Ramos (cell line): ENCODE data around the gene TP53AIP1.
"Not testable (repeated sequence)": the region's sequence is repeated elsewhere in the genome, so short reads cannot be mapped to it uniquely, and the experiment has no call there.

ENCODE experiments used
- in situ Hi-C: fragments of 300-500 bp; cut with MboI; formaldehyde crosslinking; loops from one replicate; pipeline ENCODE4 v1.14.3; 2022; ENCODE audit warnings: low sequenced_read_pairs; ENCODE audit not compliant: unreplicated experiment

Gene TP53AIP1

GRCh38 chr11:128927108-128927461, 15.6 kb downstream of the TP53AIP1 start:
- in situ Hi-C loops, result no loop called here

DNA sequence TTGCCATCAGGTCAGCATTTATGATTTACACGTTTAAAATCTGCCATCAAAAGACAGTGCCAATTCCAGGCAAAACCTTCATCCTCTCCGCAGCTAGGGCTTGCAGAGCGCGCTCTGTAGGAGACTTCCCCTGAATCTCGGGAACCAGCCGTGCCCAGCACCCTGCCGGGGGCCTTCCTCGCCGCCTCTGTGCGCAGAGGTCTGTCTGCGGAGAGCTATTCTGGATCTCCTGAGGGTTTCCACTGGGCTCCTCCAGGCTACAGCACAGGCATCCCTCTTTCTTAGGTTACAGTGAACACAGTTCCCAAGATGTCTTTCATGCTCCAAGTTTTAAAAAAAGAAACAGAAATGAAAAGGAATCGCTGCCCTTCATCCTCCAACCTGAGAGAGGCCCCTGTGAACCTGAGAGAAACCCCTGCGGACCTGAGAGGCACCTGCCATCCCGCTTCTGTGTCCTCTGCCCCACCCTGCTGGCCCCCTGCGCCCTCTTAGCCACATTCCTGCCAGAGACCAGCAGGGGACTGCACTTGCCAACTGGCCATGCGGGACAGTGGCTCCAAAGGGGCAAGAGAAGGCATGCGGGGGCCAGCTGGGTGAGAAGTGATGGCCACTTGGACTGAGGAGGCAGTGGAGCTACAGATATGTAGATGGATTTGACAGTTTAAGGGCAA, 16.1 kb downstream of the TP53AIP1 start:
- in situ Hi-C loops, result no loop called here

- in situ Hi-C loops, result no loop called here
Measured at GRCh38 chr11:128926000-128926399, 16.7 kb downstream of the TP53AIP1 start.

DNA sequence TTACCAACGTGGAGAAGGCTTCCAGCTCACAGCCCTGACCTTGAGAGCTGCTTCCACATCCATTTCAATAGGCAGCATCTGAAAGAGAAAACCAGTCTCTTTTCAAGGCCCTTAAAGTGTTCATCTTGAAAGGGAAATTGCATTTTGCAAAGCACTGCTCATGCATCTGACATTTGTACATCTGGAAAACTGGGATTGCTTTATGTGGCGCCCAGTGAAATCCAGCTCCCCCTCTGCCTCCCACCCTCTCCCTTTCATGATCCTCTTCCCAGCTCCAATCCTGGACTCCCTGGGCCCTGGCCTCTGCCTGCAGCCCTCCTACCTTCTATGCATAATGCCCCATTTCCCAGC, 17.4 kb downstream of the TP53AIP1 start:
- in situ Hi-C loops, result no loop called here

DNA sequence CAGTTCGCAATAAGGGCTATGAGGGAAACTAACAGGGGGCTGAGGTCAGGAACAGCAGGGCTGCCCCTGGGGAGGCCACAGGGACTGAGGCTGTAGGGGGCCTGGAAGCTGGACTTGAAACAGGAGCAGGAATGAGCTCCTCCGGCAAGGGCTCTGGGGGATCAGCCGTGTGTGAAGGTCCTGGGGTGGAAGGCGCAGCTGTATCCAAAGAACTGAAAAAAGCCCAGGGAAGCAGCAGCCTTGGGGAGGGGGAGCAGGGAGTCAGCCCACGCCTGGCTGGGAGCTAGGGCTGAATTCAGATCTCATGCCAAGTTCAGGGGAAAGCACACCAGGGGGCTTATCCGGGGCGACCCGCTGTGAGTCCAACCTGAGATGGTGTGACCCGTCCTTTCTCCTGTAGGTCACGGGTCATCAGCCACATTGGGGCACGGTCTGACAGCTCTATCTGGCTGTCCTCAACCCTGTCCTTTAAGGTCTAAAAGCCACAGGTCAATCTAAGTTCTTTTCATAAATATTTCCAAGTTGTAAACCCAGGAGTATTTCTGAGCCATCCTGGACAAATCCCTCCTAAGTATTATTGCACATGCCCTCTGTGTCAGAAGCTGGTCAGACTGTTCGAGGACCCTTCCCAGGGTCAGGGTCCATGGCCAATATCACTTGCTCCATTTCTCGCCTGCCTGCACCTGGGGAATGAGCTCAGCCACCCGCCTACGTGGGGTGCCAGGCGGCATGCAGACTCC, 18.0 kb downstream of the TP53AIP1 start:
- in situ Hi-C loops, result no loop called here

DNA sequence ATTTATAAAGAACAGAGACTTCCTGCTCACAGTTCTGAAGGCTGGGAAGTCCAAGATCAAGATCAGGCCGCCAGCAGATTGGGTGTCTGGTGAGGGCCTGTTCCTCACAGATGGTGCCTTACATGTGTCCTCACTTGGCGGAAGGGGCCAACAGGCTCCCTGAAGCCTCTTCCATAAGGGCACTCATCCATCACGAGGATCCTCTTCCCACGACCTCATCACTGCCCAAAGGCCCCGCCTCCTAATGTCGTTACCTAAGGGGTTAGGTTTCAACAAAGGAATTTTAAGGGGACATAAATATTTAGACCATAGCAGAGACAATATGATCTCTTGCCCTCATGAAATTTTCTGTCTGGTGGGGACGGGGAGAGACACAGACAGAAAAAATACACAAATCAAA, 18.6 kb downstream of the TP53AIP1 start:
- in situ Hi-C loops, result no loop called here

- in situ Hi-C loops, result no loop called here
Measured at GRCh38 chr11:128921793-128922192, 20.9 kb downstream of the TP53AIP1 start.

DNA sequence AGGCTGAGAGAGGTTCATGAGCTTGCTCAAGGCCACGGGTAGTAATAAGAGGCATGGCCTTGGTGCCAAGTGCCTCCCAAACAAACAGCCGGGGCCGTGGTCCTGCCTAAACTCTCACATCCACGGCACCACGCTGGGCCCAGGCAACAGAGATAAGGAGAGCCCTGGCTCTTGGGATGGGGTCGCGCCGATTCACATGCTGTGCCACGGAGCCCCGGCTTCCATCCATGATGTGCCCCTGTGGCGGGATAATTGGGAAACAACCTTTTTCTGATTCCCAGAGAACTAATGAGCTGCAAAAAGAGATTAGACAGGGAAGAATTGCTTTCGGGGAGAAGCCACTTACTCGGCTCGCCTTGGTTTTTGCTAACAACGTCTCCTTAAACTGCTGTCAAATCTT, 22.0 kb downstream of the TP53AIP1 start:
- in situ Hi-C loops, result no loop called here

- in situ Hi-C loops, result not testable (repeated sequence)
Measured at GRCh38 chr11:128919635-128920034, 23.0 kb downstream of the TP53AIP1 start.

- in situ Hi-C loops, result no loop called here
Measured at GRCh38 chr11:128919216-128919615, 23.5 kb downstream of the TP53AIP1 start.

DNA sequence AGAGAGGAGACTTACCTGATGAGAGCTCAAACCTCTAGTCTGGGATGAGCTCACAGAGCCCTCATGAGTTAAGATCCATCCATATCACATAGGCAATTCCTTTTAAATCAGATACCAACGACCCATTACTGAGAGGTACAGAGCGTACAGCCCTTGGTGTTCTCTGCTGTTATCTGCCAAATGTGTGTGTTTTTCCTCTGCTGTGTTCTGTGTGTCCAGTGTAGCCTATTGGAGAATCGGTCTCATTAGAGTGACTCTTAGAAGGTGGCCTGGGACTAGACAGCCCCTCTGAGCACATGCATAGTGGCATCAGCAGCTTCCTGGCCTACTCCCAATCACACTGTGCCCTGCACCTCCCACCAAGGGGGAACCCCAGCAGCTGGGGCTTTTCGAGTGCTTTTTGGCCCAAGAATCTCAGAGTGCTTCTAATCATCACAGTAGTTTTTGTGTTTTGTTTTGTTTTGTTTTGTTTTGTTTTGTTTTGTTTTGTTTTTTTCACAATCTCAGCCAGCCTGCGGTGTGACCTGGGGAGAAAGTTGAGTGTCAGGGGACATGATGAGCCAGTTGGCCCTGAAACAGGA, 25.4 kb downstream of the TP53AIP1 start:
- in situ Hi-C loops, result no loop called here

- in situ Hi-C loops, result no loop called here
Measured at GRCh38 chr11:128916681-128917080, 26.0 kb downstream of the TP53AIP1 start.

- in situ Hi-C loops, result no loop called here
Measured at GRCh38 chr11:128916037-128916572, 26.6 kb downstream of the TP53AIP1 start.

DNA sequence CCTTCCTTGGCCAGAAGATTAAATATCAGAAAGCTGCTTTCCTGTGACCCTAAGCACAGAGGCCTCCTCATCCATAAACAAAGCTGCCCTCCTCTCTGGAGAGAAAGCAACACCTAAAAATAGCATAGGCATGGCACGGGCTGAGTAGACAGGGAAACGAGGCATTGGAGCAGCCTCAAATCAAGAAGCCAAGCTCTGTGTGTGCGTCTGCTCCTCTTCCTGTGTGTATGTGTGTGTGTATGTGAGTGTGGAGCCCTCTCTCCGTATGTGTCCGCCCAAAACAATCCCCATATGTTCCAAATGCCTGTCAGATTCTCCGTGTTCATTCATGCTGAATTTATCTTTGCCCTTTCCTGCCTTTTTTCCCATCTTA, 27.5 kb downstream of the TP53AIP1 start:
- in situ Hi-C loops, result no loop called here

GRCh38 chr11:128914216-128915148, 28.2 kb downstream of the TP53AIP1 start:
- in situ Hi-C loops, result no loop called here

- in situ Hi-C loops, result no loop called here
Measured at GRCh38 chr11:128913806-128914205, 28.9 kb downstream of the TP53AIP1 start.

GRCh38 chr11:128911701-128912100, 31.0 kb downstream of the TP53AIP1 start:
- in situ Hi-C loops, result no loop called here

DNA sequence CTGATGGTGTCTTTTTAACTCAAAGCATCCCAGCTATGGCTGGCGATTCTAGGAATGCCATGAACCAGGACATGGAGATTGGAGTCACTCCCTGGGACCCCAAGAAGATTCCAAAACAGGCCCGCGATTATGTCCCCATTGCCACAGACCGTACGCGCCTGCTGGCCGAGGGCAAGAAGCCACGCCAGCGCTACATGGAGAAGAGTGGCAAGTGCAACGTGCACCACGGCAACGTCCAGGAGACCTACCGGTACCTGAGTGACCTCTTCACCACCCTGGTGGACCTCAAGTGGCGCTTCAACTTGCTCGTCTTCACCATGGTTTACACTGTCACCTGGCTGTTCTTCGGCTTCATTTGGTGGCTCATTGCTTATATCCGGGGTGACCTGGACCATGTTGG, 31.4 kb downstream of the TP53AIP1 start:
- in situ Hi-C loops, result no loop called here

GRCh38 chr11:128910576-128910975, 32.1 kb downstream of the TP53AIP1 start:
- in situ Hi-C loops, result no loop called here

- in situ Hi-C loops, result no loop called here
Measured at GRCh38 chr11:128909438-128910125, 33.1 kb downstream of the TP53AIP1 start.
